Peyer's patch (tissue), 4 donors: Measurements from ENCODE around the gene IRF2.

Experiments
- POLR2A ChIP-seq, 2 donors: fragments of 450-650 bp; IDR thresholded peaks; one replicate each; pipeline ENCODE4 v1.5.1; 2017; ENCODE audit warnings: antibody characterized with exemption in 2 of 2, mild to moderate bottlenecking in 2 of 2, moderate library complexity in 2 of 2
- TF ChIP-seq, protein P1 (sequence below), 6 experiments: fragments of 450-650 bp in 4 of 6; fragments of 200-600 bp in 2 of 6; sonication (generic) in 1 of 6; IDR thresholded peaks; one replicate each; pipeline ENCODE4 v1.5.1; 2017 to 2019; ENCODE audit warnings: antibody characterized with exemption in 6 of 6, mild to moderate bottlenecking in 3 of 6, moderate library complexity in 1 of 6

- no peak for TF ChIP-seq POLR2A (IDR thresholded peaks at IDR 0.05)
- TF ChIP-seq, protein P1, sequence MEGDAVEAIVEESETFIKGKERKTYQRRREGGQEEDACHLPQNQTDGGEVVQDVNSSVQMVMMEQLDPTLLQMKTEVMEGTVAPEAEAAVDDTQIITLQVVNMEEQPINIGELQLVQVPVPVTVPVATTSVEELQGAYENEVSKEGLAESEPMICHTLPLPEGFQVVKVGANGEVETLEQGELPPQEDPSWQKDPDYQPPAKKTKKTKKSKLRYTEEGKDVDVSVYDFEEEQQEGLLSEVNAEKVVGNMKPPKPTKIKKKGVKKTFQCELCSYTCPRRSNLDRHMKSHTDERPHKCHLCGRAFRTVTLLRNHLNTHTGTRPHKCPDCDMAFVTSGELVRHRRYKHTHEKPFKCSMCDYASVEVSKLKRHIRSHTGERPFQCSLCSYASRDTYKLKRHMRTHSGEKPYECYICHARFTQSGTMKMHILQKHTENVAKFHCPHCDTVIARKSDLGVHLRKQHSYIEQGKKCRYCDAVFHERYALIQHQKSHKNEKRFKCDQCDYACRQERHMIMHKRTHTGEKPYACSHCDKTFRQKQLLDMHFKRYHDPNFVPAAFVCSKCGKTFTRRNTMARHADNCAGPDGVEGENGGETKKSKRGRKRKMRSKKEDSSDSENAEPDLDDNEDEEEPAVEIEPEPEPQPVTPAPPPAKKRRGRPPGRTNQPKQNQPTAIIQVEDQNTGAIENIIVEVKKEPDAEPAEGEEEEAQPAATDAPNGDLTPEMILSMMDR (IDR thresholded peaks at IDR 0.05): no peak
Observed at GRCh38 chr4:184420402-184420801, 53.9 kb downstream of the IRF2 start.
